Measurements from ENCODE around the gene FBXL22. TPM values are rescaled to one million over a fixed set of nuclear protein-coding genes. Genes with fewer than 3 reads are reported as not detected.

FBXL22 gene
- total and polyA plus RNA-seq, 2 donors from 2014 or later = 1.2 to 4.7 TPM

DNA sequence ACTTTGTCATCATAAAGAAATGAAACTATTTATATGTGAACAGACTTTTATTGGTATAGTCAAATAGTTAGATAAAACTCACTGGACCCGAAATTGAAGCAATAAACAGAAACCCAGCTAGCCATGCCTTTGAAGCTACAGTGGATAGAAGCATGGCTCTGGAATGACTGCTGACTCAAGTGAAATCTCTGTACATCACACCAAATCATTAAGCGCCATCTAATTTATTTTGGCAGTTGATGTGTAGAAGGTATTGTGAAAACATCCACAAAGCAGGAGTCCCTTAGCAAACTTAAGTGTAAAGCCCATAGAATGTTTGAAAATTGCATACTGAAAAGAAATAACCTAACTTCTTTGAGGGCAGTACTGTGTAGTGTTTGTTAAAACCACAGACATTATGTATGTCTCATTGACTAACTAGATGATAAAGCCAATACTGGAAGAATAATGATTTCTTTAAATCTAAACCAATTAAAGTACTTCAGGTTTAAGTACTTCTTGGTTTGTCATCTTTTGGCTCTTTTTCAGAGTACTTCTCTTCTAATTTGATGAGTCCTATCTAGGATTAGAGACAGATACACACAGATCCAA is 42.8 kb upstream of the FBXL22 start:
- TF ChIP-seq, protein P1, sequence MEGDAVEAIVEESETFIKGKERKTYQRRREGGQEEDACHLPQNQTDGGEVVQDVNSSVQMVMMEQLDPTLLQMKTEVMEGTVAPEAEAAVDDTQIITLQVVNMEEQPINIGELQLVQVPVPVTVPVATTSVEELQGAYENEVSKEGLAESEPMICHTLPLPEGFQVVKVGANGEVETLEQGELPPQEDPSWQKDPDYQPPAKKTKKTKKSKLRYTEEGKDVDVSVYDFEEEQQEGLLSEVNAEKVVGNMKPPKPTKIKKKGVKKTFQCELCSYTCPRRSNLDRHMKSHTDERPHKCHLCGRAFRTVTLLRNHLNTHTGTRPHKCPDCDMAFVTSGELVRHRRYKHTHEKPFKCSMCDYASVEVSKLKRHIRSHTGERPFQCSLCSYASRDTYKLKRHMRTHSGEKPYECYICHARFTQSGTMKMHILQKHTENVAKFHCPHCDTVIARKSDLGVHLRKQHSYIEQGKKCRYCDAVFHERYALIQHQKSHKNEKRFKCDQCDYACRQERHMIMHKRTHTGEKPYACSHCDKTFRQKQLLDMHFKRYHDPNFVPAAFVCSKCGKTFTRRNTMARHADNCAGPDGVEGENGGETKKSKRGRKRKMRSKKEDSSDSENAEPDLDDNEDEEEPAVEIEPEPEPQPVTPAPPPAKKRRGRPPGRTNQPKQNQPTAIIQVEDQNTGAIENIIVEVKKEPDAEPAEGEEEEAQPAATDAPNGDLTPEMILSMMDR (IDR thresholded peaks at IDR 0.05; ENCODE audit: borderline replicate concordance, extremely low read depth, insufficient read depth) = no peak
- H3K4me3 ChIP-seq (ENCODE audit: low read length in 3 of 3) = no peak overlapping the region
- no peaks in the 10 kb centered on the region for H3K27me3 ChIP-seq (ENCODE audit: control insufficient read depth, insufficient read depth, low read length)
- intact Hi-C loops (cut with DNase I) = no loop called here
- DNase-seq = no peak
- no peak overlapping the region for H3K9ac ChIP-seq (ENCODE audit: low read length in 3 of 3)
- no peak for FAIRE-seq
- H3K36me3 ChIP-seq (ENCODE audit: control insufficient read depth in 2 of 3, insufficient read depth in 3 of 3, low read length in 3 of 3) = peaks cover 0 to 5% (median 2%) of the 10 kb centered on the region in 3 donors
- no peaks in the 10 kb centered on the region for H3K9me3 ChIP-seq (ENCODE audit: control insufficient read depth in 2 of 3, insufficient read depth in 1 of 3, low read length in 3 of 3)
- H3K4me1 ChIP-seq (ENCODE audit: control insufficient read depth in 2 of 3, insufficient read depth in 2 of 3, low read depth in 1 of 3, low read length in 3 of 3) = peaks cover 0 to 15% (median 0%) of the 10 kb centered on the region in 3 donors
- H3K27ac ChIP-seq (ENCODE audit: low read depth in 2 of 2, low read length in 2 of 2) = no peak overlapping the region

- Histone ChIP-seq H3K9ac (ENCODE audit: low read length in 3 of 3) (no peak overlapping the region), H3K27me3 (ENCODE audit: control insufficient read depth, insufficient read depth, low read length) (no peaks in the 10 kb centered on the region), H3K36me3 (ENCODE audit: control insufficient read depth in 2 of 3, insufficient read depth in 3 of 3, low read length in 3 of 3) (peaks cover 0 to 14% (median 4%) of the 10 kb centered on the region in 3 donors), H3K4me1 (ENCODE audit: control insufficient read depth in 2 of 3, insufficient read depth in 2 of 3, low read depth in 1 of 3, low read length in 3 of 3) (peaks cover 0 to 15% (median 0%) of the 10 kb centered on the region in 3 donors), H3K27ac (ENCODE audit: low read depth in 2 of 2, low read length in 2 of 2) (no peak overlapping the region), H3K4me3 (ENCODE audit: low read length in 3 of 3) (no peak overlapping the region), H3K9me3 (ENCODE audit: control insufficient read depth in 2 of 3, insufficient read depth in 1 of 3, low read length in 3 of 3) (no peaks in the 10 kb centered on the region)
- no peak for DNase-seq
- intact Hi-C loops (cut with DNase I) = no loop called here
- no peak for FAIRE-seq
- TF ChIP-seq, protein P1 (IDR thresholded peaks at IDR 0.05; ENCODE audit: borderline replicate concordance, extremely low read depth, insufficient read depth) = no peak
These were observed 41.7 kb upstream of the FBXL22 start for GRCh38 chr15:63555507-63555906.

GRCh38 chr15:63556246-63556645 is 40.9 kb upstream of the FBXL22 start:
- TF ChIP-seq, protein P1 (IDR thresholded peaks at IDR 0.05; ENCODE audit: borderline replicate concordance, extremely low read depth, insufficient read depth) = no peak
- H3K27me3 ChIP-seq (ENCODE audit: control insufficient read depth, insufficient read depth, low read length) = no peaks in the 10 kb centered on the region
- FAIRE-seq = no peak
- H3K9me3 ChIP-seq (ENCODE audit: control insufficient read depth in 2 of 3, insufficient read depth in 1 of 3, low read length in 3 of 3) = no peaks in the 10 kb centered on the region
- peaks cover 0 to 15% (median 0%) of the 10 kb centered on the region in 3 donors for H3K4me1 ChIP-seq (ENCODE audit: control insufficient read depth in 2 of 3, insufficient read depth in 2 of 3, low read depth in 1 of 3, low read length in 3 of 3)
- intact Hi-C loops (cut with DNase I) = no loop called here
- no peak for DNase-seq
- no peak overlapping the region for H3K27ac ChIP-seq (ENCODE audit: low read depth in 2 of 2, low read length in 2 of 2)
- no peak overlapping the region for H3K4me3 ChIP-seq (ENCODE audit: low read length in 3 of 3)
- no peak overlapping the region for H3K9ac ChIP-seq (ENCODE audit: low read length in 3 of 3)
- H3K36me3 ChIP-seq (ENCODE audit: control insufficient read depth in 2 of 3, insufficient read depth in 3 of 3, low read length in 3 of 3) = peaks cover 3 to 22% (median 4%) of the 10 kb centered on the region in 3 donors
